HG03457 (cell line): ENCODE measurements around the gene TIMM8A.
A peak's percentile ranks its signal among the peaks of the same experiment; 100 is the strongest.

ENCODE experiments used
- ATAC-seq: cut with Tn5 transposase; IDR thresholded peaks from one replicate; pipeline ENCODE4 v1.9.1; 2021; ENCODE audit warnings: moderate number of reproducible peaks; ENCODE audit not compliant: unreplicated experiment

Gene TIMM8A

GRCh38 chrX:101348452-101349192 is at the start of gene TIMM8A:
Gene TIMM8A (minus strand): TSS chrX:101348742. CDS start chrX:101348664, 78 bp downstream.
- ATAC-seq, result peak; percentile 95

DNA sequence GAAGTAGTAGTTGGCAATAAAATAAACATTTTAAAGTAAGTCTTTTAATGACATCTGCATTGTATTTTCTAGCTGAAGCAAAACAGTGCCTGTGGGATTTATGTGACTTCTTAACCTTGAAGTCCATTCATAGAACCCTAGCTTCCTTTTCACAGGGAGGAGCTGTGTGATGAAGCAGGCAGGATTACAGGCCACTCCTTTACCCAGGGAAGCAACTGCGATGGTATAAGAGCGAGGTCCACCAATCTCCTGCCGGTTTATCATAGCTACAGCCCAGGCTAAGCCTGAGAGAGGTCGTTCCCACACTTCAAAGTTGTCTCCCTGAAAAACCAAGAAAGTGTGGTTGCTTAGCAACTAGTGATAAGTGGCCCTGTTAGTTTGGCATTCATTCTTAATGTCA is 49.2 kb upstream of the TIMM8A start:
- no peak for ATAC-seq

- ATAC-seq, result no peak
These were observed 47.2 kb upstream of the TIMM8A start for GRCh38 chrX:101395789-101396188.

DNA sequence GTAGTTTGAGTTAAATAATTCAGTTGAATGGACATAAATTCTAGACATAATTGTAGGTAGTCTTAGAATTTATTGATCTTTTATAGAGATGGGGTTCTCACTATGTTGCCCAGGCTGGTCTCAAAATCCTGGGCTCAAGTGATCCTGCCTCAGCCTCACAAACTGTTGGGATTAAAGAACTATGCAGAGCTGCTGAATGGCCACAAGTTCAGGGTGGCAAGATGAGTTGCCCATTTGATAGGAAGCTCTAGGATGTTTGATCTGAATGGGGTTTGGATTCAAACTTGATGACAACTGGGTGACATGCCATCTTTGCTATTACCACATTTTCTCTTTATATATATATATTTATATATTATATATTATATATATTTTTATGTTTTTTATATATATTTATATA is 45.8 kb upstream of the TIMM8A start:
- ATAC-seq, result no peak

DNA sequence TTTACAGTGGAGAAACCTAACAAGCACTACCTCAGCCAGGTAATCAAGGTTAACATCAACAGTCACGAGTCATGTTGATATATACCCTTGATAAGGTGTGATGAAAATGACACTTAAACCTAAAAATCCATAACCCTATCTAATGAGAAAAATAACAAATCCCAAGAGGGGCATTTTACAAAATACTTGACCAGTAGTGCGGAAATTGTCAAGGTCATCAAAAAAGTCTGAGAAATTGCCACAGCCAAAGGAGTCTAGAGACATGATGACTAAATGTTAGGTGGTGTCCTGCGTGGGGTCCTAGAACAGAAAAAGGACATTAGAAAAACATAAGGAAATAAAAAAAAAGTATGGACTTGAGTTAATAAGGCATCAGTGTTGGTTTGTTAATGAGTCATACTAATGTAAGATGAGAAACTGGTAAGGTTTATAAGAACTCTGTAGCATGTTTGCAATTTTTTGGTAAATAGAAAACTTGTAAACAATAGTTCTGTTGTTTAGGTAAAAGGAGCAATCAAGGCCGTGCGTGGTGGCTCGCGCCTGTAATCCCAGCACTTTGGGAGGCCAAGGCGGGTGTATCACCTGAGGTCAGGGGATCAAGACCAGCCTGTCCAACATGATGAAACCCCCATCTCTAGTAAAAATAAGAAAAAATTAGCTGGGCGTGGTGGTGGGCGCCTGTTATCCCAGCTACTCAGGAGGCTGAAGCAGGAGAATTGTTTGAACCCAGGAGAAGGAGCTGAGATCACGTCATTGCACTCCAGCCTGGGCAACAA is 45.2 kb upstream of the TIMM8A start:
- no peak for ATAC-seq

DNA sequence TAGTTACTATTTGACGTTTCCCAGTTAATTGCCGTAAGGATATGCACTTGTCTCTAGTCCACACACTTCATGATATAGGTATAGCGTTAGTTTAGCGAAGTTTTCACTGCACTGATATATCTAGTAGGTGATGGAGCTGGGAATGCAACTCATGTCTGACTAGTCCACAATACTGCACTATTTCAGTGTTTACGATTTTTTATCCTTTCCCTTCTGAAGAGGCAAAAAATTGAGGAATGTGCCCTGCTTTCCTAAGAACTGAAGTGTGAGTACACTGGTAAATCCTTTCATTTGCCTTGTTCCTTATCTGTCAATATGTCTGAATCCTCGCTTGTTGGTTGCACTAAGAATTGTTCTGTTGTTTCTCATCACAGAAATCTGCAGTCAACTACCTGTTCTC is 43.3 kb upstream of the TIMM8A start:
- ATAC-seq, result no peak

- ATAC-seq, result peak; percentile 81
These were observed 42.4 kb upstream of the TIMM8A start, which contains the start of gene RPL36A for GRCh38 chrX:101390664-101391525. Gene RPL36A (plus strand): TSS chrX:101391011. CDS start chrX:101391044, 33 bp downstream.

- ATAC-seq, result no peak
These were observed 40.1 kb upstream of the TIMM8A start for GRCh38 chrX:101388604-101389003.

GRCh38 chrX:101386542-101386885 is 38.0 kb upstream of the TIMM8A start:
- ATAC-seq, result no peak

DNA sequence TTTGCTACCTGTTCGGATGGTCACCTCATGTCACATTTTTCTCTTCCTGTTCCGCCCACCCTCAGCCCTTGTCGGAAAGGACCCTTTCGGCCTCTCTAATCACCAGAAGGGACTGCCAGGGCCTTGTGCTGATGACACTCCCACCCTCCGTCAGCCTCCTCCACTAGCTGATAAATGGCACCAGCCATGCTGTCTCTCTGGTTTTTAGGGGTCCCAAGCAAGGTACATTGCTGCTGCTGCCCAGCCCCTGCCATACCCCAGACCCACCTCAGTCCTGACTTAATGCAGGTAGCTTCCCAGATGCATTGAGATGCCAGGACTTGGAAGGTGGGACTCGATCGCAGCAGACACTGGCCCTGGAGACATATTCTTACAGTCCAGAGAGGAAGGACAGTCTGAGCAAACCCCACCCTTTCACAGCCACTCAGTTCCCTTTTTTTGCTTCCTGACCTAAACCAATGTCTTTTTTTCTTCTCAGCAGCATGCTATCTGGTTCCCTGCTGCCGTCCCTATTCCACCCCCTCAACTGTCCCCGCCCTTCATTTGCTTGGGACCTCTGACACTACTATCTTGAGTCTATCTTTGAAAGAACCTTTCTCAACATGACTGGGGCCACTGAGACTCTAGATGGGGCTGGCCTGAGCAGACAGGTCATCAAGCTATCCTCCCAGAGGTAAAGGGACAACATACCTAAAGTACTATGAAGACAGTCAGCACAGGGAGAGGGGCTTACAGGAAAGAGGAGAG is 37.4 kb upstream of the TIMM8A start, which contains the start of gene BTK:
Gene BTK (minus strand): TSS at position 397 of the 747 bp plus-strand sequence. CDS start 10,907 bp downstream, outside the sequence.
- peak; percentile 61 for ATAC-seq

DNA sequence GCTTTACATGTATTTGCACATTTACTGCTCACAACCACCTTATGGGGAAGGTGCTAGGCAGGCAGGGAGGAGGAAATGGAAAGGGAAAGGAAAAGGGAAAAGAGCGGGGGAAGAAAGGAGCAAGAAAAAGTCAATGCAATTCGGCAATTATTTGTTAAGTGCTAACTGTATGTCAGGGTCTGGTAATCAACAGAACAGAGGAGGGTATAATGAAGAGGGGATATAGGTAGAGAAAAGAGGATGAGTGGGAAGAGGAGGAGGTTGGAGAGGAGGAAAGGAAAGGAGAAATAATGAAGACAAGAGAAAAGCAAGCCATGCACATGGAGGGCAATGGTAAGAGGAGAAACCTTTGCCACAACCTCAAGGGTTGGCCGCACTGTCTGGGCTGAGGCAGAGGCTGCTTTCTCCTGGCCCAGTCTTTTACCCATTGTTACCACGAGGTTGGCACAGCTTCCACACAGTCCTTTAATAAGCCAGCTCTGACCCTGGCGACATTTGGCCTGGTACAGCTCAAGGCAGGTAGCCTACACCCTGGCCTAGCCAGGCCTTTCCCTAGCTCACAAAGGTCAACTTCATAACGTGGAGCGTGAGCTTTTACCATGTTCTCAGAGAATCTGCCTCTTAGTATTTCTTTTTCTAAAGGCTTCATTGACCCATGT is 36.6 kb upstream of the TIMM8A start:
- ATAC-seq, result no peak

GRCh38 chrX:101383679-101384205 is 35.2 kb upstream of the TIMM8A start:
- peak; percentile 87 for ATAC-seq

- ATAC-seq, result no peak
These were observed 29.0 kb upstream of the TIMM8A start for GRCh38 chrX:101377547-101377946.

- no peak for ATAC-seq
These were observed 22.5 kb upstream of the TIMM8A start for GRCh38 chrX:101370888-101371504.

GRCh38 chrX:101369687-101370086 is 21.1 kb upstream of the TIMM8A start:
- no peak for ATAC-seq

GRCh38 chrX:101368800-101369199 is 20.3 kb upstream of the TIMM8A start:
- ATAC-seq, result no peak

GRCh38 chrX:101365301-101365795 is 16.8 kb upstream of the TIMM8A start:
- no peak for ATAC-seq

DNA sequence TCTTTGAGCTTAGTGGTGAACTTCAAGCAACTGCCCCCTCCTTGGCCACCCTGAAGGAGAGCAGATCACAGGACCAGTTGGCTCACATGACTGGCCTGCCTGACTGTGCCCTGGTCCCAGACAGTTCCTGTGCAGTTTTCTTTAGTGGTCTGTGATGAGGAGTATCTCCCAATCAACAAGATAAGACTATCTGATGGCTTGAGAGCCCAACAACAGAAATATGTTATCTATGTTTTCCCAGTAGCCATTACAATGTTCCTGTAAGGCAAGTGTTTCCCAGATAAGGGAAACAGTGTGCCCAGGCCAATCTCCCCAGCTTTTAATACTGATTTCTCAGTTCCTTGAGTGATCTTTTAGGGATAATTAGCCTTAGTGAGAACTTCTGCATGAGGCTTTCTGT is 14.2 kb upstream of the TIMM8A start:
- no peak for ATAC-seq

DNA sequence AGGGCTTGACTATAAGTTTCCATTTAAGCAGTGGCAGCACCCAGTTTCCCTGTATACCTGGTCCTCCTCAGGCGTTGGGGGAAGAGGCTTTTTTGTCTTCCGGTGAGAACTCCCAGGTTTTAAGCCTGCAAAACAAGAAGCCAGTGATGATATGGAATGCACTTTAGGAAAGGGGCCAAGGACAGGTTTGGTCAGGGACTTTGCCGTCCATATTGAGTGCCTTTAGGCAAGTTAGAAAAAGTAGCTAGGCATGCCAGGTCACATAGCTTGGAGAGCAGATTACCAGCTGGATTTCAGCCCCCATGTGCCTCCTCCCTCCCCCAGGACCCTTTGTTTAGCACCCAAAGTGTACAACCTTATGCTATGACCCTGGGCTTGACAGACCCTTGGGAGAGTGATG is 13.6 kb upstream of the TIMM8A start:
- no peak for ATAC-seq
